Skeletal muscle tissue (tissue), 4 donors: Measurements from ENCODE around the gene TMEM45A. TPM values are rescaled to one million over a fixed set of nuclear protein-coding genes. Genes with fewer than 3 reads are reported as not detected.
A peak's percentile ranks its signal among the peaks of the same experiment; 100 is the strongest.

ENCODE experiments used
- H3K27ac ChIP-seq: one replicate; pipeline ENCODE4 v1.7.0; 2013; ENCODE audit warnings: mild to moderate bottlenecking, low read depth, low read length, inconsistent platforms
- H3K27me3 ChIP-seq, 3 donors: one replicate each; pipeline ENCODE4 v1.7.0; 2013; ENCODE audit warnings: low read length in 3 of 3; ENCODE audit not compliant: control insufficient read depth in 3 of 3, insufficient read depth in 3 of 3
- H3K36me3 ChIP-seq, 3 donors: one replicate each; pipeline ENCODE4 v1.7.0; 2013; ENCODE audit warnings: low read length in 3 of 3; ENCODE audit not compliant: control insufficient read depth in 3 of 3, insufficient read depth in 3 of 3
- H3K4me1 ChIP-seq, 3 donors: one replicate each; pipeline ENCODE4 v1.7.0; 2013; ENCODE audit warnings: low read length in 3 of 3, mild to moderate bottlenecking in 3 of 3; ENCODE audit not compliant: control insufficient read depth in 3 of 3, insufficient read depth in 3 of 3
- H3K4me3 ChIP-seq, 3 donors: one replicate each; pipeline ENCODE4 v1.7.0; 2013; ENCODE audit warnings: low read length in 3 of 3
- H3K9ac ChIP-seq, 3 donors: one replicate each; pipeline ENCODE4 v1.7.0; 2013; ENCODE audit warnings: low read length in 3 of 3, mild to moderate bottlenecking in 3 of 3, moderate library complexity in 2 of 3, low read depth in 1 of 3
- H3K9me3 ChIP-seq, 3 donors: one replicate each; pipeline ENCODE4 v1.7.0; 2013; ENCODE audit warnings: low read length in 3 of 3; ENCODE audit not compliant: control insufficient read depth in 3 of 3
- total RNA-seq: library from RNA; depleted of rRNA; stranded (reverse); fragments of >200 nt; gene quantifications from one replicate; pipeline ENCODE4 v1.2.3, GENCODE V29; 2014
- donor health status: Osteomylitis.

The TMEM45A gene
- total RNA-seq, 1 donor from 2014 or later, result 15.7 TPM

GRCh38 chr3:100603469-100603868 lies 111.0 kb downstream of the TMEM45A start:
- Histone ChIP-seq H3K9ac (no peak overlapping the region), H3K27me3 (peaks cover 0 to 1% (median 0%) of the 10 kb centered on the region in 3 donors), H3K27ac (no peak overlapping the region), H3K9me3 (no peaks in the 10 kb centered on the region), H3K4me3 (peak overlapping the region in 2 of 3 donors; percentile 6 to 14), H3K36me3 (no peaks in the 10 kb centered on the region), H3K4me1 (no peaks in the 10 kb centered on the region)

- Histone ChIP-seq H3K4me1 (no peaks in the 10 kb centered on the region), H3K4me3 (no peak overlapping the region), H3K9ac (no peak overlapping the region), H3K36me3 (no peaks in the 10 kb centered on the region), H3K27me3 (peaks cover 0 to 4% (median 4%) of the 10 kb centered on the region in 3 donors), H3K9me3 (no peaks in the 10 kb centered on the region), H3K27ac (no peak overlapping the region)
Measured at GRCh38 chr3:100605358-100605757, 112.9 kb downstream of the TMEM45A start.

DNA sequence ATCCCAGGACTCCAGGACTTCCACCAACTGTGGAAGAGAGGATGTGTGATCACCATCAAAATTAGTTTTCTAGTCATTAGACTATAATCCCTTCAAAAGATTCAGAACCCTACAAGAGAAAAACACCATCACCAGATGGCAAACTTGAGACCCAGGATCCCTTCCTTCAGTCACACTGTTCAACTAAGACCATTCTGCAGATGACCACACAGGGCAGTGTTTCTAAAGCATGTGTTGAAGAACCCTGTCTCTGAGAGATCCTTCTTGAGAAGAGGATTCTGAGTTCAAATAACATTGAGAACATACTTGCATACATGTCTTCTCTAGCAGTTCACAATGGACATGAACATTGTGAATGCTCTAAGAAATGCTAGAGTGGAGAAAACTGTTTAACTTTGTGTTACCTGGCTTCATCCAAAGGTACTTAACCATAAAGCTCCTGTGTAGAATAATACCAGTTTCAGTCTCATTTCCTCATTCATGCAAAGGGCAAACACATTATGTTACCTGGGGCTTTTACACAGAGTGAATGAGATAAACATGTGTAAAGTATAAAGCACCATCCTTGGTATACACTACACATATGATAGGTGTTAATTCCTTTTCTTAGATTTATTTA lies 114.6 kb downstream of the TMEM45A start:
- Histone ChIP-seq H3K9me3 (no peaks in the 10 kb centered on the region), H3K27me3 (peaks cover 0 to 8% (median 7%) of the 10 kb centered on the region in 3 donors), H3K36me3 (no peaks in the 10 kb centered on the region), H3K9ac (no peak overlapping the region), H3K4me3 (no peak overlapping the region), H3K4me1 (no peaks in the 10 kb centered on the region), H3K27ac (no peak overlapping the region)

DNA sequence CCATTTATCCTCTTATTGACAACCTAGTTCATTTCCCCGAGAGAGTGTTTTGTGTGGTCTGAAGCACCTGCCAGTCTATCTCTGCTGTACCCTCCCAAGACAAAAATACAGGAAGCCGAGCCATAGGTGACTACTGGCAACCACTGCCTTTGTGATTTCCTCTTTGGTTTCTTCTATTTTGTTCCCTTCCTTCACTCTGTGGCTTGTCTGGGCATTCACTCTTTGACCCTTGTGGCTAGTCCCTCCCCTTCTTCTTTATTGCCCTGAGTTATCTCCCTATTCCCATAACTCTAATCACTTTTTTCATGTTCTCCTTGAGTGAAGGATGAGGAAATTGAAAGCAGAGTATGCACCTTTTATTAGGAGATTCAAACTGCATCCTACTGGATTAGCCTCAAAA lies 116.9 kb downstream of the TMEM45A start, which contains the start of gene ADGRG7:
Gene ADGRG7 (plus strand): TSS at position 297 of the 400 bp plus-strand sequence. CDS start 256 bp downstream, outside the sequence.
- Histone ChIP-seq H3K27me3 (peaks cover 0 to 8% (median 7%) of the 10 kb centered on the region in 3 donors), H3K9ac (no peak within 1 kb of the TSS), H3K9me3 (no peaks in the 10 kb centered on the region), H3K4me3 (no peak within 1 kb of the TSS), H3K4me1 (no peaks in the 10 kb centered on the region), H3K27ac (no peak within 1 kb of the TSS), H3K36me3 (no peaks in the 10 kb centered on the region)

- Histone ChIP-seq H3K9ac (no peak overlapping the region), H3K27me3 (peaks cover 0 to 8% (median 7%) of the 10 kb centered on the region in 3 donors), H3K27ac (no peak overlapping the region), H3K4me3 (no peak overlapping the region), H3K4me1 (no peaks in the 10 kb centered on the region), H3K36me3 (no peaks in the 10 kb centered on the region), H3K9me3 (no peaks in the 10 kb centered on the region)
Measured at GRCh38 chr3:100609963-100610362, 117.5 kb downstream of the TMEM45A start.

DNA sequence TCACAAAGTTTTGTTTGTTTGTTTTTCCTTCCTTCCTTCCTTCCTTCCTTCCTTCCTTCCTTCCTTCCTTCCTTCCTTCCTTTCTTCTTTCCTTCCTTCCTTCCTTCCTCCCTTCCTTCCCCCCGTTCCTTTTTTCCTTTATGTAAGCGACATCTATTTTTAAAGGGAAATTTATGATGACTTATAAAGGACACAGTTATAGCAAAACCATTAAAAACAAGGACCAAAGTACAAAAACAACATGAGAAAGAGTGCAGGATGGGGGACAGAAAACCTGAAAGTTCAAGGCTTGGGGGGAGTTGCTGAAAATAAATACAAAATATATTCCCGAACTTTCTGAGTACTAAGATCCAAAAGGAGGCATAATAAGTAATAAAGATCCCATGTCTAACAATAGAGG lies 118.8 kb downstream of the TMEM45A start:
- no peaks in the 10 kb centered on the region for H3K9me3 ChIP-seq

DNA sequence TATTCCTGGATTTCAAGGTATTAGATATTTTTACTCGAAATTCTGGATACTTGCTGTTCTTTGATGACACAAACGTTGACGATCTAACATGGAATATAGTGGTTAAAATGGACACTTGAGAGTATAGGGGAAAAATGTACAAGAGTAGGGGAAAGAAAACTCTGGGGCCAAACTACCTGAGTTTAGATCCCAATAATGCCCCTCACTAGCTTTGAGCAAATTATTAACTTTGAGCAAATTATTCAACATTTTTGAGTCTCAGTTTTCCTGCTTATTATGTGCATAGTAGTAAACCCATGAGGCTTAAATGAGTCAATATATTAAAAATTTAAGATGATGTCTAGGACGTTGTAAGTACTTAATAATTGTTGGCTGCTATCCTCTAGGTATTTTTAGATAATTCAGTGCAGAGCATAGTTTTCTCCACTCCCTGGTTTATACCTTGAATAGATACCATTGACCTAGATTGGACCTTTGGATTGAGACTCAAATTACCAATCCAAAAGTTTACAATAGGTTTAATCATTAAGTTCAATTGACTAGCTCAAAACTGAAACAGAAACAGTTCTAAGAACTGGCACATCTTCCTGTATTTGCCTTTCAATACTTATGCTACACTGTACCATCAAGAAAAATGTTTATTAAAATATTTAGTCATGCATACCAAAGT lies 121.4 kb downstream of the TMEM45A start:
- peaks cover 0 to 7% (median 3%) of the 10 kb centered on the region in 3 donors for H3K27me3 ChIP-seq
- H3K9me3 ChIP-seq, result no peaks in the 10 kb centered on the region
- H3K27ac ChIP-seq, result no peak overlapping the region
- no peak overlapping the region for H3K9ac ChIP-seq
- no peaks in the 10 kb centered on the region for H3K36me3 ChIP-seq
- H3K4me3 ChIP-seq, result no peak overlapping the region
- H3K4me1 ChIP-seq, result no peaks in the 10 kb centered on the region

More for the DNA sequence above, 118.8 kb downstream of the TMEM45A start:
- no peak overlapping the region for H3K4me3 ChIP-seq
- H3K36me3 ChIP-seq, result no peaks in the 10 kb centered on the region
- peaks cover 0 to 8% (median 7%) of the 10 kb centered on the region in 3 donors for H3K27me3 ChIP-seq
- no peak overlapping the region for H3K9ac ChIP-seq
- H3K4me1 ChIP-seq, result no peaks in the 10 kb centered on the region
- H3K27ac ChIP-seq, result no peak overlapping the region

- Histone ChIP-seq H3K36me3 (no peaks in the 10 kb centered on the region), H3K9me3 (no peaks in the 10 kb centered on the region)
Measured at GRCh38 chr3:100614941-100615340, 122.5 kb downstream of the TMEM45A start.

DNA sequence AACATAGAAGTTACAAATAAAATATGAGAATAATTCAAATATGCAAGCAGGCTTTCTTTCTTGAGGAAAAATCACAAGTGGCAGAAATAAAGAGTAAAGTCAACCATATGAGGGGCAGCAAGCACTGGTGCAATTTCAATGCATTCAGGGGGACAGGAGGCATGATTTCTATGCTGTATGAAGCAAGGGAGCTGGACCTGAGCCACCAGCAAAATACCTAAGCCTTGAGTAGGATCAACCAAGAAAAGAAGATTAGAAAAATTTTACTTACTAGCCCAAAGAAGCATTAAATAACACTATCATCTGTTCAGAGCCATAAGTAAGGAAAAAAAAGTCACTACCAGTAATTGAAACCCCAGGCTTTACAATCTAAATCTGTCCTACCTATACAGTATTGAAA lies 123.3 kb downstream of the TMEM45A start:
- H3K27ac ChIP-seq, result no peak overlapping the region

More at GRCh38 chr3:100614941-100615340, 122.5 kb downstream of the TMEM45A start:
- H3K9ac ChIP-seq, result no peak overlapping the region
- H3K27me3 ChIP-seq, result peaks cover 0 to 4% (median 3%) of the 10 kb centered on the region in 3 donors
- no peak overlapping the region for H3K27ac ChIP-seq
- H3K4me1 ChIP-seq, result no peaks in the 10 kb centered on the region
- H3K4me3 ChIP-seq, result no peak overlapping the region

DNA sequence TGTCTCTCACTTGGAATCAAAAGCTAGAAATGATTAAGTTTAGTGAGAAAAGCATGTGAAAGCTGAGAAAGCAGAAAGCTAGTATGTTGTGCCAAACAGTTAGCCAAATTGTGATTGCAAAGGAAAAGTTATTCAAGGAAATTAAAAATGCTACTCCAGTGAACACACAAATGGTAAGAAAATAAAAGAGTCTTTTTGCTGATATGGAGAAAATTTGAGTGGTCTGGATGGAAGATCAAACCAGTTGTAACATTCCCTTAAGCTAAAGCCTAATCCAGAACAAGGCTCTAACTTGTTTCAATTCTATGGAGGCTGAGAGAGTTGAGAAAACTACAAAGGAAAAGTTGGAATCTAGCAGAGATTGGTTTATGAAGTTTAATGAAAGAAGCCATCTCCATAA lies 128.8 kb downstream of the TMEM45A start:
- Histone ChIP-seq H3K27me3 (no peaks in the 10 kb centered on the region), H3K4me3 (no peak overlapping the region), H3K9ac (no peak overlapping the region), H3K36me3 (no peaks in the 10 kb centered on the region), H3K27ac (no peak overlapping the region), H3K4me1 (no peaks in the 10 kb centered on the region), H3K9me3 (no peaks in the 10 kb centered on the region)

More for the DNA sequence above, 123.3 kb downstream of the TMEM45A start:
- Histone ChIP-seq H3K27me3 (peaks cover 0 to 1% (median under 1%) of the 10 kb centered on the region in 3 donors), H3K9ac (no peak overlapping the region), H3K36me3 (no peaks in the 10 kb centered on the region), H3K4me3 (no peak overlapping the region), H3K4me1 (no peaks in the 10 kb centered on the region), H3K9me3 (no peaks in the 10 kb centered on the region)
